B cell (primary cell): Measurements from ENCODE around the gene GRB10. TPM values are rescaled to one million over a fixed set of nuclear protein-coding genes. Genes with fewer than 3 reads are reported as not detected.

ENCODE experiments used
- ATAC-seq: fragments of 200-7000 bp; cut with Tn5 transposase; one replicate; pipeline ENCODE4 v1.10.0; 2021; ENCODE audit warnings: low read depth, mild to moderate bottlenecking, moderate number of reproducible peaks, moderate library complexity
- CTCF ChIA-PET: fragments of 350-600 bp; sonication (Branson Sonifier 250); formaldehyde crosslinking; loops from one replicate; lab custom pipeline; 2021; ENCODE audit warnings: antibody characterized with exemption, inconsistent platforms; lab: Charles Lee
- POLR2A ChIA-PET: fragments of 350-600 bp; sonication (Branson Sonifier 250); formaldehyde crosslinking; loops from one replicate; lab custom pipeline; 2021; ENCODE audit warnings: antibody characterized with exemption; lab: Charles Lee
- DNase-seq: peaks from one replicate; pipeline ENCODE4 v3.0.0; 2013
- H2AFZ ChIP-seq: 2 replicates; pipeline ENCODE4 v1.6.1; 2012; ENCODE audit warnings: mild to moderate bottlenecking, low read depth, low read length; ENCODE audit not compliant: insufficient read depth, poor library complexity, severe bottlenecking
- H3K27ac ChIP-seq, 2 donors: 1 replicate in 1 of 2; 2 replicates in 1 of 2; pipeline ENCODE4 v1.5.1; 2012 to 2013; ENCODE audit warnings: low read length in 2 of 2, mild to moderate bottlenecking in 2 of 2, moderate library complexity in 1 of 2
- H3K27me3 ChIP-seq, 4 experiments: fragments of 200-600 bp in 1 of 4; sonication (generic) in 1 of 4; replicated peaks in 1 of 4; 1 replicate in 2 of 4; 2 replicates in 2 of 4; pipeline versions ENCODE4 v1.6.1 to v1.7.0; 2013 to 2016; ENCODE audit warnings: low read length in 3 of 4, mild to moderate bottlenecking in 2 of 4, mixed read lengths in 1 of 4, moderate library complexity in 1 of 4; ENCODE audit not compliant: insufficient read depth in 4 of 4, control insufficient read depth in 3 of 4; ENCODE audit errors: control extremely low read depth in 1 of 4
- H3K36me3 ChIP-seq, 2 experiments: replicated peaks in 1 of 2; 1 replicate in 1 of 2; 2 replicates in 1 of 2; pipeline versions ENCODE4 v1.6.1 to v1.7.1; 2013; ENCODE audit warnings: low read length in 1 of 2; ENCODE audit not compliant: insufficient read depth in 2 of 2, control insufficient read depth in 1 of 2; ENCODE audit errors: control extremely low read depth in 1 of 2, extremely low read depth in 1 of 2
- H3K4me1 ChIP-seq, 2 donors: fragments of 200-600 bp in 1 of 2; sonication (generic) in 1 of 2; 1 replicate in 1 of 2; 2 replicates in 1 of 2; pipeline versions ENCODE4 v1.5.1 to v1.6.1; 2013 to 2017; ENCODE audit warnings: low read length in 2 of 2; ENCODE audit not compliant: control insufficient read depth in 2 of 2, insufficient read depth in 2 of 2
- H3K4me2 ChIP-seq: replicated peaks from 2 replicates; pipeline ENCODE3; 2012; ENCODE audit warnings: mild to moderate bottlenecking, low read depth, low read length; ENCODE audit not compliant: poor library complexity, severe bottlenecking
- H3K4me3 ChIP-seq, 5 experiments: fragments of 200-600 bp in 1 of 5; sonication (generic) in 1 of 5; 1 replicate in 3 of 5; 2 replicates in 2 of 5; pipeline versions ENCODE4 v1.5.1 to v1.7.0; 2011 to 2016; ENCODE audit warnings: low read length in 4 of 5, mild to moderate bottlenecking in 4 of 5, low read depth in 2 of 5, control low read depth in 1 of 5, moderate library complexity in 1 of 5; ENCODE audit not compliant: insufficient read depth in 1 of 5; ENCODE audit errors: control extremely low read depth in 1 of 5, extremely low read depth in 1 of 5
- H3K79me2 ChIP-seq: fragments of 200-600 bp; sonication (generic); one replicate; pipeline ENCODE4 v1.6.0; 2016; ENCODE audit warnings: low read length; ENCODE audit not compliant: control insufficient read depth, insufficient read depth
- H3K9ac ChIP-seq: fragments of 200-600 bp; sonication (generic); 2 replicates; pipeline ENCODE4 v1.6.1; 2017; ENCODE audit warnings: mild to moderate bottlenecking, low read length, moderate library complexity
- H3K9me3 ChIP-seq, 3 donors: one replicate each; pipeline versions ENCODE4 v1.6.1 to v1.7.1; 2013; ENCODE audit warnings: low read length in 2 of 3; ENCODE audit not compliant: control insufficient read depth in 2 of 3, insufficient read depth in 1 of 3; ENCODE audit errors: control extremely low read depth in 1 of 3
- H4K20me1 ChIP-seq: 2 replicates; pipeline ENCODE4 v1.6.0; 2012; ENCODE audit warnings: mild to moderate bottlenecking, low read length; ENCODE audit not compliant: insufficient read depth, control insufficient read depth, poor library complexity, severe bottlenecking
- H3K27ac Mint-ChIP-seq: one replicate; pipeline ENCODE4 v1.8.0; 2021; ENCODE audit warnings: mixed read lengths
- H3K27me3 Mint-ChIP-seq: one replicate; pipeline ENCODE4 v1.8.0; 2021; ENCODE audit warnings: mixed read lengths
- H3K4me1 Mint-ChIP-seq: one replicate; pipeline ENCODE4 v1.8.0; 2021; ENCODE audit warnings: mixed read lengths
- H3K4me3 Mint-ChIP-seq: one replicate; pipeline ENCODE4 v1.8.0; 2021; ENCODE audit warnings: mixed read lengths
- H3K9me3 Mint-ChIP-seq: one replicate; pipeline ENCODE4 v1.8.0; 2022; ENCODE audit warnings: mixed read lengths; ENCODE audit not compliant: insufficient read depth
- EZH2 ChIP-seq: IDR thresholded peaks from 2 replicates; pipeline ENCODE4 v1.6.1; 2012; ENCODE audit warnings: borderline replicate concordance, low read depth, mild to moderate bottlenecking, moderate library complexity, low read length; ENCODE audit not compliant: insufficient read depth, poor library complexity, severe bottlenecking
- WGBS: methylation state at CpG from one replicate; pipeline ENCODE4 v1.1.5; 2013; ENCODE audit warnings: missing lambda C conversion rate; ENCODE audit not compliant: insufficient coverage; 5-methylcytosine and 5-hydroxymethylcytosine counted together
- intact Hi-C: fragments of 100-400 bp; cut with micrococcal nuclease; formaldehyde crosslinking; loops from one replicate; pipeline ENCODE4 v1.10.0; 2022
- polyA plus RNA-seq: library from polyadenylated mRNA; depleted of rRNA; stranded (reverse); fragments of >200 nt; gene quantifications from 2 replicates; pipeline ENCODE4 v1.2.3, GENCODE V29; 2012
- total RNA-seq, 2 donors: library from RNA; stranded (reverse); fragments of 120-200 nt in 1 of 2; gene quantifications; 1 replicate in 1 of 2; 2 replicates in 1 of 2; pipeline versions ENCODE4 v1.2.3 to v1.2.4, GENCODE V29; 2013 to 2022
- TF ChIP-seq, protein P1 (sequence below): fragments of 200-600 bp; IDR thresholded peaks from one replicate; pipeline ENCODE4 v1.8.0; 2022; ENCODE audit warnings: antibody characterized with exemption, mild to moderate bottlenecking

GRB10 gene
- total and polyA plus RNA-seq, 2 donors (not counting 1 experiment from before 2014, with no cell fraction given), result 0.04 TPM; not detected in 1

DNA sequence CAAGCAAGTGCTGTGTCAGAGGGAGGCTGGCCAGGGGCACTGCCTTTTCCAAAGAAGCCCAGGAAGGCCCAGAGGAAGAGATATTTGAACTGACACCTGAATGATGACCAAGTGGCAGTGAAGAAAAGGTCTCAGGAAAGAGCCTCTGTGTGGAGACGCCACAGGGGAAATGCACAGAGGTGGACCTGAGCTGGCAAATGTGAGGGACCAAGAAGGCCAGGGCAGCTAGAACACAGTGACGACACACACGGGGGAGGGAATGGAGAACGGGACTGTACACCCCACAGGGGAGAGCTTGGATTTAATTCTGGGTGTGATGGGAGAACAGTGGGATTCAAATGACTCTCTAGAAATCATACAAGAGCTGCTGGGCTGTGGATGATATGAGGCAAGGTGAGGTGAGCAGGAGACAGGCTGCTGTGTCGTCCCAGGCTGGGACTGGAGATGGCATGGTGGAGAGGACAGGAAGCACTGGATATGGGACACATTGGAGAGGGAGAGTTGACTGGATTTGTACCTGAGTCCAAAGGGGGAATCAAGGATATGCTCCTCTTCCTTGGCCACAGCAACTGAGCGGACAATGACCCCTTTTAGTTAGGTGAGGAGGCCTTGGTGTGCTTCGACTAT, 133.3 kb downstream of the GRB10 start:
- WGBS, result 100% methylated on average over 7 of the region's 7 CpGs
- Histone ChIP-seq H3K27me3 (no peaks in the 10 kb centered on the region), H3K4me2 (no peak overlapping the region), H3K9me3 (no peaks in the 10 kb centered on the region), H2AFZ (no peak overlapping the region), H3K4me1 (no peaks in the 10 kb centered on the region), H4K20me1 (no peaks in the 10 kb centered on the region), H3K36me3 (no peaks in the 10 kb centered on the region), H3K4me3 (no peak overlapping the region), H3K27ac (no peak overlapping the region), H3K79me2 (no peaks in the 10 kb centered on the region), H3K9ac (no peak overlapping the region)
- no peak for TF ChIP-seq EZH2
- H3K27me3 Mint-ChIP-seq, result no peaks in the 10 kb centered on the region
- ChIA-PET POLR2A (no interaction called here), CTCF (interaction anchor here (0.8 kb wide), 1 partner anchor 19 kb away, joined by 3 read pairs; no protein-coding TSS in a partner anchor)
- intact Hi-C loops, result no loop called here
- no peaks in the 10 kb centered on the region for H3K4me1 Mint-ChIP-seq
- H3K4me3 Mint-ChIP-seq, result no peak overlapping the region
- H3K9me3 Mint-ChIP-seq, result no peaks in the 10 kb centered on the region
- no peak overlapping the region for H3K27ac Mint-ChIP-seq
- ATAC-seq (no peak), DNase-seq (no peak)

DNA sequence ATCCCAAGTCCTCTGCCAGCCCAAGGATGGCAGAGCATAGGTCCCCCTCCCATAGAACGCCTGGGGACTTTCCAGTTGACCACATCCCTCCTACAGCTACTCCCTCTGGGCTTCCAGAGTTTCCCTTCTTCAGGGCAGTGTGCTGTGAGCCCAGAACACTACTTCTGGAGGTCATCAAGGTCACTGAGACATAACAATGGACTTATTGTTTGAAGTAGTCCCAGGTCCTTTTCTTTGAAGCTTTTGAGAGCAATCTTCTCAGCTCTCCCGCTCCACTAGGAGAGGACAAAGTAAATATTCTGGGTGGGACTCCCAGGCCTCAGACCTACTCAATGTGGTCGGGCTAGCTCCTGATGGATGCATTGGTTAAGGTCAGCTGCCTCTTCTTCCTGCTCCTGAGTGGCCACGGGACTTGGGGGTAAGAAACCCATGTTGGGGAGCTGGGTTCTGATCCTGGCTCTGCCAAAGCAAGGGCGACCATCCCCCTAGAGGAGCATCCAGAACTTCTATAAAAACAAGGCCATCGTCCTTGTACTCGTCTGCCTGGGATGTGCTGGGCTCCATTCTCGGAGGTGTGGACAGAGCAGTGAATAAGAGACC, 134.0 kb downstream of the GRB10 start:
- 92% methylated on average over 5 of the region's 8 CpGs for WGBS

More for the DNA sequence above, 134.0 kb downstream of the GRB10 start:
- H3K4me3 ChIP-seq, result no peak overlapping the region
- intact Hi-C loops, result no loop called here
- no peaks in the 10 kb centered on the region for H3K9me3 Mint-ChIP-seq
- no peaks in the 10 kb centered on the region for H3K9me3 ChIP-seq
- H3K27ac Mint-ChIP-seq, result no peak overlapping the region
- H3K4me3 Mint-ChIP-seq, result no peak overlapping the region
- H3K4me1 ChIP-seq, result no peaks in the 10 kb centered on the region
- H3K27me3 Mint-ChIP-seq, result no peaks in the 10 kb centered on the region
- no peak overlapping the region for H2AFZ ChIP-seq
- ATAC-seq, result no peak
- POLR2A ChIA-PET, result no interaction called here
- H3K4me1 Mint-ChIP-seq, result no peaks in the 10 kb centered on the region
- H3K9ac ChIP-seq, result no peak overlapping the region
- no peak overlapping the region for H3K27ac ChIP-seq
- TF ChIP-seq EZH2, result no peak
- TF ChIP-seq, protein P1, sequence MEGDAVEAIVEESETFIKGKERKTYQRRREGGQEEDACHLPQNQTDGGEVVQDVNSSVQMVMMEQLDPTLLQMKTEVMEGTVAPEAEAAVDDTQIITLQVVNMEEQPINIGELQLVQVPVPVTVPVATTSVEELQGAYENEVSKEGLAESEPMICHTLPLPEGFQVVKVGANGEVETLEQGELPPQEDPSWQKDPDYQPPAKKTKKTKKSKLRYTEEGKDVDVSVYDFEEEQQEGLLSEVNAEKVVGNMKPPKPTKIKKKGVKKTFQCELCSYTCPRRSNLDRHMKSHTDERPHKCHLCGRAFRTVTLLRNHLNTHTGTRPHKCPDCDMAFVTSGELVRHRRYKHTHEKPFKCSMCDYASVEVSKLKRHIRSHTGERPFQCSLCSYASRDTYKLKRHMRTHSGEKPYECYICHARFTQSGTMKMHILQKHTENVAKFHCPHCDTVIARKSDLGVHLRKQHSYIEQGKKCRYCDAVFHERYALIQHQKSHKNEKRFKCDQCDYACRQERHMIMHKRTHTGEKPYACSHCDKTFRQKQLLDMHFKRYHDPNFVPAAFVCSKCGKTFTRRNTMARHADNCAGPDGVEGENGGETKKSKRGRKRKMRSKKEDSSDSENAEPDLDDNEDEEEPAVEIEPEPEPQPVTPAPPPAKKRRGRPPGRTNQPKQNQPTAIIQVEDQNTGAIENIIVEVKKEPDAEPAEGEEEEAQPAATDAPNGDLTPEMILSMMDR, result no peak
- no peaks in the 10 kb centered on the region for H3K79me2 ChIP-seq
- CTCF ChIA-PET, result interaction anchor here (0.8 kb wide), 1 partner anchor 20 kb away, joined by 3 read pairs; no protein-coding TSS in a partner anchor
- no peaks in the 10 kb centered on the region for H3K27me3 ChIP-seq
- H3K4me2 ChIP-seq, result no peak overlapping the region
- DNase-seq, result no peak
- no peaks in the 10 kb centered on the region for H4K20me1 ChIP-seq
- H3K36me3 ChIP-seq, result no peaks in the 10 kb centered on the region
